HCT116 (cell line): ENCODE data around the gene POLR3C. TPM values are rescaled to one million over a fixed set of nuclear protein-coding genes. Genes with fewer than 3 reads are reported as not detected.

Experiments
- ATAC-seq: fragments of 200-7000 bp; cut with Tn5 transposase; 2 replicates; pipeline ENCODE4 v1.9.1; 2020; ENCODE audit warnings: mild to moderate bottlenecking, moderate library complexity
- BruUV-seq: library from RNA; stranded (reverse); fragments of 400-500 nt; replicated peaks from 2 replicates; lab custom pipeline; 2021; lab: Mats Ljungman, UMichigan
- CTCF ChIA-PET: fragments of 300-600 bp; sonication (Branson Sonifier 250); formaldehyde crosslinking; loops from one replicate; lab custom pipeline; 2021; ENCODE audit warnings: antibody characterized with exemption; lab: Charles Lee
- POLR2A ChIA-PET: fragments of 300-600, 350-600 bp; sonication (Branson Sonifier 250); formaldehyde crosslinking; loops from one replicate; lab custom pipeline; 2021; ENCODE audit warnings: antibody characterized with exemption; lab: Charles Lee
- RAD21 ChIA-PET, 2 experiments: fragments of 300-600 bp; sonication (Branson Sonifier 250); formaldehyde crosslinking; loops; one replicate each; lab custom pipeline; 2023; ENCODE audit warnings: low total read pairs in 2 of 2; ENCODE audit not compliant: uncharacterized antibody in 2 of 2, unreplicated experiment in 2 of 2, low non-redundant PET in 1 of 2; lab: Charles Lee
- DNase-seq: peaks from one replicate; pipeline ENCODE4 v3.0.0-alpha.2; 2010; ENCODE audit warnings: low read depth, low spot score
- H2AFZ ChIP-seq: fragments of 200-600 bp; shearing (Covaris generic), sonication (generic); 2 replicates; pipeline ENCODE4 v1.6.1; 2017; ENCODE audit warnings: low read depth, mixed run types, mixed read lengths, antibody characterized with exemption, low read length; ENCODE audit not compliant: poor library complexity, severe bottlenecking
- H3K27ac ChIP-seq: 2 replicates; pipeline ENCODE4 v1.5.1; 2012; ENCODE audit warnings: low read depth, low read length
- H3K27me3 ChIP-seq: fragments of 200-600 bp; sonication (generic); 2 replicates; pipeline ENCODE4 v1.6.1; 2016; ENCODE audit warnings: mixed run types, low read length, mixed read lengths; ENCODE audit not compliant: insufficient read depth
- H3K36me3 ChIP-seq, 2 experiments: fragments of 200-500 bp in 1 of 2; fragments of 200-600 bp in 1 of 2; sonication (Bioruptor generic) in 1 of 2; sonication (generic) in 1 of 2; 2 replicates each; pipeline versions ENCODE4 v1.5.1 to v1.6.1; 2014 to 2016; ENCODE audit warnings: low read length in 2 of 2, inconsistent platforms in 1 of 2, mixed read lengths in 1 of 2, mixed run types in 1 of 2; ENCODE audit not compliant: insufficient read depth in 2 of 2, control insufficient read depth in 1 of 2
- H3K4me1 ChIP-seq, 2 experiments: fragments of 200-600 bp in 1 of 2; sonication (generic) in 1 of 2; 2 replicates each; pipeline versions ENCODE4 v1.5.1 to v1.6.1; 2012 to 2017; ENCODE audit warnings: low read length in 2 of 2, inconsistent platforms in 1 of 2, mild to moderate bottlenecking in 1 of 2, mixed read lengths in 1 of 2, mixed run types in 1 of 2, moderate library complexity in 1 of 2; ENCODE audit not compliant: insufficient read depth in 2 of 2, control insufficient read depth in 1 of 2
- H3K4me2 ChIP-seq: fragments of 200-600 bp; sonication (generic); 2 replicates; pipeline ENCODE4 v1.6.1; 2017; ENCODE audit warnings: mixed run types, low read length, mixed read lengths
- H3K4me3 ChIP-seq, 2 experiments: fragments of 200-600 bp in 1 of 2; sonication (generic) in 1 of 2; replicated peaks in 1 of 2; 2 replicates each; pipeline ENCODE4 v1.5.1; 2011 to 2016; ENCODE audit warnings: low read length in 2 of 2, control low read depth in 1 of 2, low read depth in 1 of 2, mild to moderate bottlenecking in 1 of 2, mixed read lengths in 1 of 2, mixed run types in 1 of 2
- H3K79me2 ChIP-seq: fragments of 200-600 bp; sonication (generic); 2 replicates; pipeline ENCODE4 v1.6.1; 2017; ENCODE audit warnings: mild to moderate bottlenecking, mixed run types, low read length, moderate library complexity, mixed read lengths; ENCODE audit not compliant: insufficient read depth
- H3K9ac ChIP-seq: fragments of 200-600 bp; sonication (generic); 2 replicates; pipeline ENCODE4 v1.6.1; 2016; ENCODE audit warnings: low read length, mixed read lengths
- H3K9me2 ChIP-seq: fragments of 200-600 bp; sonication (generic), shearing (Covaris generic); 2 replicates; pipeline ENCODE4 v1.6.1; 2017; ENCODE audit warnings: mixed run types, mild to moderate bottlenecking, moderate library complexity; ENCODE audit not compliant: insufficient read depth
- H3K9me3 ChIP-seq, 2 experiments: fragments of 200-500 bp in 1 of 2; fragments of 200-600 bp in 1 of 2; sonication (Bioruptor generic) in 1 of 2; sonication (generic) in 1 of 2; 2 replicates each; pipeline ENCODE4 v1.6.1; 2014 to 2017; ENCODE audit warnings: low read length in 2 of 2, mixed read lengths in 2 of 2, inconsistent platforms in 1 of 2, low read depth in 1 of 2, mild to moderate bottlenecking in 1 of 2, mixed run types in 1 of 2, moderate library complexity in 1 of 2; ENCODE audit not compliant: control insufficient read depth in 1 of 2, insufficient read depth in 1 of 2
- H4K20me1 ChIP-seq: fragments of 200-600 bp; sonication (generic), shearing (Covaris generic); 2 replicates; pipeline ENCODE4 v1.6.1; 2017; ENCODE audit warnings: mixed run types, mild to moderate bottlenecking, moderate library complexity; ENCODE audit not compliant: insufficient read depth
- CBX3 ChIP-seq: IDR thresholded peaks from 2 replicates; pipeline ENCODE4 v1.6.1; 2012; ENCODE audit warnings: low read depth
- CEBPB ChIP-seq: IDR thresholded peaks from 2 replicates; pipeline ENCODE4 v1.6.1; 2012; ENCODE audit warnings: low read depth
- EGR1 ChIP-seq: IDR thresholded peaks from 2 replicates; pipeline ENCODE4 v1.6.1; 2012; ENCODE audit warnings: low read depth
- EZH2phosphoT487 ChIP-seq: fragments of 200-600 bp; IDR thresholded peaks from 2 replicates; pipeline ENCODE4 v1.6.1; 2018; ENCODE audit warnings: antibody characterized with exemption, borderline replicate concordance
- JUND ChIP-seq: IDR thresholded peaks from 2 replicates; pipeline ENCODE4 v1.6.1; 2012
- POLR2A ChIP-seq: IDR thresholded peaks from 2 replicates; pipeline ENCODE4 v1.7.0; 2011; ENCODE audit warnings: borderline replicate concordance; ENCODE audit not compliant: insufficient read depth, insufficient read length; ENCODE audit errors: extremely low read depth
- POLR2AphosphoS5 ChIP-seq: IDR thresholded peaks from 2 replicates; pipeline ENCODE4 v1.6.1; 2011; ENCODE audit warnings: mild to moderate bottlenecking, low read depth, low read length, moderate library complexity
- RAD21 ChIP-seq: IDR thresholded peaks from 2 replicates; pipeline ENCODE4 v1.6.1; 2012; ENCODE audit warnings: low read depth, mild to moderate bottlenecking
- SIN3A ChIP-seq: IDR thresholded peaks from 2 replicates; pipeline ENCODE4 v1.6.1; 2012; ENCODE audit warnings: low read depth
- SP1 ChIP-seq: IDR thresholded peaks from 2 replicates; pipeline ENCODE4 v1.6.1; 2012; ENCODE audit warnings: low read depth
- SRF ChIP-seq: IDR thresholded peaks from 2 replicates; pipeline ENCODE4 v1.6.1; 2012; ENCODE audit warnings: low read depth
- YY1 ChIP-seq: IDR thresholded peaks from 2 replicates; pipeline ENCODE4 v1.6.1; 2011; ENCODE audit warnings: low read length, low read depth, moderate library complexity, mild to moderate bottlenecking; ENCODE audit not compliant: insufficient replicate concordance; ENCODE audit errors: extremely low read depth
- ZNF274 ChIP-seq: fragments of 200-500 bp; sonication (Bioruptor generic); IDR thresholded peaks from 2 replicates; pipeline ENCODE4 v1.6.1; 2014; ENCODE audit warnings: mild to moderate bottlenecking, low read depth, low read length, inconsistent platforms
- intact Hi-C: fragments of 100-400 bp; cut with micrococcal nuclease; formaldehyde crosslinking; loops from 2 replicates; pipeline ENCODE4 v1.10.0; 2022
- total RNA-seq: library from RNA; stranded (reverse); gene quantifications from one replicate; pipeline ENCODE4 v1.2.1, GENCODE V29; 2021; ENCODE audit not compliant: unreplicated experiment
- TF ChIP-seq, protein P1 (sequence below): IDR thresholded peaks from 2 replicates; pipeline ENCODE4 v1.6.1; 2012; ENCODE audit warnings: low read depth
- TF ChIP-seq, protein P2 (sequence below), 3 experiments: fragments of 200-600 bp in 1 of 3; sonication (generic) in 1 of 3; IDR thresholded peaks in 2 of 3; conservative IDR thresholded peaks in 1 of 3; 2 replicates each; pipeline ENCODE4 v1.5.1; 2012 to 2017; ENCODE audit warnings: low read depth in 2 of 3, low read length in 2 of 3, antibody characterized with exemption in 1 of 3, borderline replicate concordance in 1 of 3, control low read depth in 1 of 3, mild to moderate bottlenecking in 1 of 3, mixed read lengths in 1 of 3, mixed run types in 1 of 3, moderate library complexity in 1 of 3; ENCODE audit not compliant: insufficient read depth in 1 of 3
- TF ChIP-seq, protein P3 (sequence below): IDR thresholded peaks from 2 replicates; pipeline ENCODE4 v1.6.1; 2011; ENCODE audit warnings: mild to moderate bottlenecking, low read length, moderate library complexity; ENCODE audit not compliant: insufficient replicate concordance; ENCODE audit errors: extremely low read depth
- TF ChIP-seq, protein P4 (sequence below): IDR thresholded peaks from 2 replicates; pipeline ENCODE4 v1.6.1; 2012
- TF ChIP-seq, protein P5 (sequence below): IDR thresholded peaks from 2 replicates; pipeline ENCODE4 v1.6.1; 2012

POLR3C gene
- total RNA-seq, 1 experiment from 2014 or later = 25.4 TPM

DNA sequence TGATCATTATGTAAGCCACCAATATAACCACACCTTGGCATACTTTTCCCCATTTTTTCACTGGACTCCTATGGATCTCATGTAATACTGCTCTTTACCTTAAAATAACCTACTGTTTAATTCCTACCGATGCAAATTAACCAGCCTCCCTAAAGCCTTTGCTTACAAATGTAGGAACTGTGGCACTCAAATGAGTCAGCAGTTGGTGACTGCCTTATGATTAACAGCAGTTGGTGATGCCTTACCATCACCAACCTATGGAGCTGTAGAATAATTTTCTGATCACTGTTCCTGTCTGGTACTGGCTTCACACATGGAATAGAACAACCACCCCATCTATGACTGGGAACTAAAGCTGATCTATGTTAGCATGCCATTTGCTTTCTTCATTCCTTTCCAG is 13.7 kb downstream of the POLR3C start:
- Histone ChIP-seq H4K20me1 (no peaks in the 10 kb centered on the region), H3K4me3 (no peak overlapping the region), H3K9me2 (no peaks in the 10 kb centered on the region), H3K36me3 (peaks cover 54 to 73% of the 10 kb centered on the region in 2 experiments), H2AFZ (no peak overlapping the region), H3K4me1 (no peaks in the 10 kb centered on the region), H3K9ac (no peak overlapping the region), H3K27ac (no peak overlapping the region), H3K9me3 (no peaks in the 10 kb centered on the region), H3K27me3 (no peaks in the 10 kb centered on the region), H3K79me2 (no peaks in the 10 kb centered on the region), H3K4me2 (no peak overlapping the region)
- ChIA-PET RAD21 (no interaction called here), POLR2A (no interaction called here), CTCF (no interaction called here)
- DNase-seq (no peak), ATAC-seq (no peak)
- intact Hi-C loops = no loop called here
- BruUV-seq = no TSS peak
- TF ChIP-seq SIN3A = no peak
- TF ChIP-seq RAD21 = no peak
- TF ChIP-seq, protein P1, sequence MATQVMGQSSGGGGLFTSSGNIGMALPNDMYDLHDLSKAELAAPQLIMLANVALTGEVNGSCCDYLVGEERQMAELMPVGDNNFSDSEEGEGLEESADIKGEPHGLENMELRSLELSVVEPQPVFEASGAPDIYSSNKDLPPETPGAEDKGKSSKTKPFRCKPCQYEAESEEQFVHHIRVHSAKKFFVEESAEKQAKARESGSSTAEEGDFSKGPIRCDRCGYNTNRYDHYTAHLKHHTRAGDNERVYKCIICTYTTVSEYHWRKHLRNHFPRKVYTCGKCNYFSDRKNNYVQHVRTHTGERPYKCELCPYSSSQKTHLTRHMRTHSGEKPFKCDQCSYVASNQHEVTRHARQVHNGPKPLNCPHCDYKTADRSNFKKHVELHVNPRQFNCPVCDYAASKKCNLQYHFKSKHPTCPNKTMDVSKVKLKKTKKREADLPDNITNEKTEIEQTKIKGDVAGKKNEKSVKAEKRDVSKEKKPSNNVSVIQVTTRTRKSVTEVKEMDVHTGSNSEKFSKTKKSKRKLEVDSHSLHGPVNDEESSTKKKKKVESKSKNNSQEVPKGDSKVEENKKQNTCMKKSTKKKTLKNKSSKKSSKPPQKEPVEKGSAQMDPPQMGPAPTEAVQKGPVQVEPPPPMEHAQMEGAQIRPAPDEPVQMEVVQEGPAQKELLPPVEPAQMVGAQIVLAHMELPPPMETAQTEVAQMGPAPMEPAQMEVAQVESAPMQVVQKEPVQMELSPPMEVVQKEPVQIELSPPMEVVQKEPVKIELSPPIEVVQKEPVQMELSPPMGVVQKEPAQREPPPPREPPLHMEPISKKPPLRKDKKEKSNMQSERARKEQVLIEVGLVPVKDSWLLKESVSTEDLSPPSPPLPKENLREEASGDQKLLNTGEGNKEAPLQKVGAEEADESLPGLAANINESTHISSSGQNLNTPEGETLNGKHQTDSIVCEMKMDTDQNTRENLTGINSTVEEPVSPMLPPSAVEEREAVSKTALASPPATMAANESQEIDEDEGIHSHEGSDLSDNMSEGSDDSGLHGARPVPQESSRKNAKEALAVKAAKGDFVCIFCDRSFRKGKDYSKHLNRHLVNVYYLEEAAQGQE = no peak
- no peak for TF ChIP-seq YY1
- TF ChIP-seq CEBPB = no peak
- TF ChIP-seq JUND = no peak
- no peak for TF ChIP-seq EGR1
- TF ChIP-seq POLR2AphosphoS5 = no peak
- TF ChIP-seq, protein P2, sequence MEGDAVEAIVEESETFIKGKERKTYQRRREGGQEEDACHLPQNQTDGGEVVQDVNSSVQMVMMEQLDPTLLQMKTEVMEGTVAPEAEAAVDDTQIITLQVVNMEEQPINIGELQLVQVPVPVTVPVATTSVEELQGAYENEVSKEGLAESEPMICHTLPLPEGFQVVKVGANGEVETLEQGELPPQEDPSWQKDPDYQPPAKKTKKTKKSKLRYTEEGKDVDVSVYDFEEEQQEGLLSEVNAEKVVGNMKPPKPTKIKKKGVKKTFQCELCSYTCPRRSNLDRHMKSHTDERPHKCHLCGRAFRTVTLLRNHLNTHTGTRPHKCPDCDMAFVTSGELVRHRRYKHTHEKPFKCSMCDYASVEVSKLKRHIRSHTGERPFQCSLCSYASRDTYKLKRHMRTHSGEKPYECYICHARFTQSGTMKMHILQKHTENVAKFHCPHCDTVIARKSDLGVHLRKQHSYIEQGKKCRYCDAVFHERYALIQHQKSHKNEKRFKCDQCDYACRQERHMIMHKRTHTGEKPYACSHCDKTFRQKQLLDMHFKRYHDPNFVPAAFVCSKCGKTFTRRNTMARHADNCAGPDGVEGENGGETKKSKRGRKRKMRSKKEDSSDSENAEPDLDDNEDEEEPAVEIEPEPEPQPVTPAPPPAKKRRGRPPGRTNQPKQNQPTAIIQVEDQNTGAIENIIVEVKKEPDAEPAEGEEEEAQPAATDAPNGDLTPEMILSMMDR (IDR thresholded peaks at IDR 0.05 in 2 of 3, conservative IDR thresholded peaks at IDR 0.05 in 1 of 3; ENCODE audit: borderline replicate concordance in 1 of 3, insufficient read depth in 1 of 3, low read depth in 2 of 3, low read length in 2 of 3) = no peak
- TF ChIP-seq SP1 = no peak
- no peak for TF ChIP-seq SRF
- no peak for TF ChIP-seq CBX3
- TF ChIP-seq, protein P3, sequence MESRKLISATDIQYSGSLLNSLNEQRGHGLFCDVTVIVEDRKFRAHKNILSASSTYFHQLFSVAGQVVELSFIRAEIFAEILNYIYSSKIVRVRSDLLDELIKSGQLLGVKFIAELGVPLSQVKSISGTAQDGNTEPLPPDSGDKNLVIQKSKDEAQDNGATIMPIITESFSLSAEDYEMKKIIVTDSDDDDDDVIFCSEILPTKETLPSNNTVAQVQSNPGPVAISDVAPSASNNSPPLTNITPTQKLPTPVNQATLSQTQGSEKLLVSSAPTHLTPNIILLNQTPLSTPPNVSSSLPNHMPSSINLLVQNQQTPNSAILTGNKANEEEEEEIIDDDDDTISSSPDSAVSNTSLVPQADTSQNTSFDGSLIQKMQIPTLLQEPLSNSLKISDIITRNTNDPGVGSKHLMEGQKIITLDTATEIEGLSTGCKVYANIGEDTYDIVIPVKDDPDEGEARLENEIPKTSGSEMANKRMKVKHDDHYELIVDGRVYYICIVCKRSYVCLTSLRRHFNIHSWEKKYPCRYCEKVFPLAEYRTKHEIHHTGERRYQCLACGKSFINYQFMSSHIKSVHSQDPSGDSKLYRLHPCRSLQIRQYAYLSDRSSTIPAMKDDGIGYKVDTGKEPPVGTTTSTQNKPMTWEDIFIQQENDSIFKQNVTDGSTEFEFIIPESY = no peak
- TF ChIP-seq ZNF274 = no peak
- TF ChIP-seq, protein P4, sequence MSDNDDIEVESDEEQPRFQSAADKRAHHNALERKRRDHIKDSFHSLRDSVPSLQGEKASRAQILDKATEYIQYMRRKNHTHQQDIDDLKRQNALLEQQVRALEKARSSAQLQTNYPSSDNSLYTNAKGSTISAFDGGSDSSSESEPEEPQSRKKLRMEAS = no peak
- TF ChIP-seq EZH2phosphoT487 = no peak
- no peak for TF ChIP-seq POLR2A
- TF ChIP-seq, protein P5, sequence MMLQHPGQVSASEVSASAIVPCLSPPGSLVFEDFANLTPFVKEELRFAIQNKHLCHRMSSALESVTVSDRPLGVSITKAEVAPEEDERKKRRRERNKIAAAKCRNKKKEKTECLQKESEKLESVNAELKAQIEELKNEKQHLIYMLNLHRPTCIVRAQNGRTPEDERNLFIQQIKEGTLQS = no peak
